ENCODE data around the gene CCDC171. TPM values are rescaled to one million over a fixed set of nuclear protein-coding genes. Genes with fewer than 3 reads are reported as not detected.
"Not testable (repeated sequence)": the region's sequence is repeated elsewhere in the genome, so short reads cannot be mapped to it uniquely, and the experiment has no call there.

Gene CCDC171
- polyA plus RNA-seq, 3 donors = 0.08 to 0.17 (median 0.10) TPM

DNA sequence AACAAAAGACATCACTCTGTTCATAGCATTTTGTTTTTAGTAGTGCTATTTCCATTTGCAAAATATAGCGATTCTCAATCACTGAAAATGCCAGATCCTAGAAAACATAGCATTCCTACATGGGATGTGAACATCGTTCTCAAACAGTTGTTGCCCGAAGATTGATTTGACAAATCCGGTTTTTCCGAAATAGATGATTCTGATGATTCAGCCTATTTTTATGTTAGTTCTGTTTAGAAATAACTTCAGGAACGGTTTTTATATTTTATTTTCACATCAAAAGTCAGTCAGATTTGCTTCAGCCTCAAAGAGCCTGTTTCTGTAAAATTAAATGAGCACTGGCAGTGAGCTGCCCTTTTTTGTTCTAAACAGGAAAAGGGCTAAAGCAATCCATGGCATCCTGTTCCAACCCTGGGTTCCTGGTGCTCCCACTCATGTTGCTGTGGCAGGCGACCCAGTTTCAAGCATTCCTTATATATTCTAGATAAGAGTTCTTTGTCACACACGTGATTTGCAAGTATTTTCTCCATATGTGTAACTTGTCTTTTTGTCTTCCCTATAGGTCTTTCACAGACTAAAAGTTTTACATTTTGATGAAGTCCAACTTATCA is 27.9 kb upstream of the CCDC171 start:
- intact Hi-C loops (cut with micrococcal nuclease) = no loop called here
- Histone ChIP-seq H3K9ac (ENCODE audit: insufficient read depth, low read length, poor library complexity, severe bottlenecking) (no peak overlapping the region), H3K4me1 (ENCODE audit: control insufficient read depth in 1 of 2, insufficient read depth in 2 of 2, low read length in 2 of 2) (no peaks in the 10 kb centered on the region), H4K20me1 (ENCODE audit: insufficient read depth, low read length) (no peaks in the 10 kb centered on the region), H3K79me2 (ENCODE audit: insufficient read depth, low read length) (no peaks in the 10 kb centered on the region), H2AFZ (ENCODE audit: insufficient read depth, low read depth, low read length, poor library complexity, severe bottlenecking) (no peak overlapping the region), H3K4me2 (replicated peaks; ENCODE audit: extremely low read depth, low read length, poor library complexity, severe bottlenecking) (no peak overlapping the region), H3K9me3 (replicated peaks in 1 of 2; ENCODE audit: control insufficient read depth in 1 of 2, insufficient read depth in 1 of 2, low read length in 2 of 2) (no peaks in the 10 kb centered on the region), H3K4me3 (replicated peaks in 1 of 3; ENCODE audit: low read depth in 2 of 3, low read length in 3 of 3) (no peak overlapping the region), H3K27ac (ENCODE audit: low read depth in 1 of 2, low read length in 2 of 2) (no peak overlapping the region), H3K36me3 (replicated peaks in 1 of 2; ENCODE audit: control insufficient read depth in 1 of 2, insufficient read depth in 2 of 2, low read length in 2 of 2) (no peaks in the 10 kb centered on the region), H3K27me3 (ENCODE audit: control insufficient read depth in 2 of 2, insufficient read depth in 2 of 2, low read length in 2 of 2) (no peaks in the 10 kb centered on the region)
- Mint-ChIP-seq H3K9me3 (peaks cover 0 to 5% (median 2%) of the 10 kb centered on the region in 7 donors), H3K4me1 (peaks cover 2% of the 10 kb centered on the region), H3K27ac (no peak overlapping the region), H3K4me3 (no peak overlapping the region), H3K27me3 (ENCODE audit: low read depth in 3 of 3) (peaks cover 0 to 3% (median 0%) of the 10 kb centered on the region in 3 donors), H3K36me3 (no peaks in the 10 kb centered on the region)
- TF ChIP-seq, protein P1, sequence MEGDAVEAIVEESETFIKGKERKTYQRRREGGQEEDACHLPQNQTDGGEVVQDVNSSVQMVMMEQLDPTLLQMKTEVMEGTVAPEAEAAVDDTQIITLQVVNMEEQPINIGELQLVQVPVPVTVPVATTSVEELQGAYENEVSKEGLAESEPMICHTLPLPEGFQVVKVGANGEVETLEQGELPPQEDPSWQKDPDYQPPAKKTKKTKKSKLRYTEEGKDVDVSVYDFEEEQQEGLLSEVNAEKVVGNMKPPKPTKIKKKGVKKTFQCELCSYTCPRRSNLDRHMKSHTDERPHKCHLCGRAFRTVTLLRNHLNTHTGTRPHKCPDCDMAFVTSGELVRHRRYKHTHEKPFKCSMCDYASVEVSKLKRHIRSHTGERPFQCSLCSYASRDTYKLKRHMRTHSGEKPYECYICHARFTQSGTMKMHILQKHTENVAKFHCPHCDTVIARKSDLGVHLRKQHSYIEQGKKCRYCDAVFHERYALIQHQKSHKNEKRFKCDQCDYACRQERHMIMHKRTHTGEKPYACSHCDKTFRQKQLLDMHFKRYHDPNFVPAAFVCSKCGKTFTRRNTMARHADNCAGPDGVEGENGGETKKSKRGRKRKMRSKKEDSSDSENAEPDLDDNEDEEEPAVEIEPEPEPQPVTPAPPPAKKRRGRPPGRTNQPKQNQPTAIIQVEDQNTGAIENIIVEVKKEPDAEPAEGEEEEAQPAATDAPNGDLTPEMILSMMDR (IDR thresholded peaks at IDR 0.05) = no peak
- no CpG with 5 or more reads among the region's 8 CpGs for WGBS (ENCODE audit: insufficient coverage)
- DNase-seq = no peak

DNA sequence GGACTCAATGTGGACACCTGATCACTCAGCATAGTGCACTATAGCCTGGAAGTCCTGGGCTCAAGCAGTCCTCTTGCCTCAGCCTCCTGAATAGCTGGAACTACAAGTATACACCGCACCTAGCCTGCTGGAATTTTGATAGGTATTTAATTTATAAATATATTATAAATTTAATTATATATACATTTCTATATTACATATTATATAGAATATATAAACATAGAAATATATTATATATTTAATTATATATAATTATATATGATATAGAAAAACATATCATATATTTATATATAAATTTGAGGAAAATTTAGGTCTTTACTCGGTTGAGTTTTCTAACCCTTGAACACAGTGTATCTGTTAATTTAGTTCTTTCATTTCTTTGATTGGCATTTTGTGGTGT is 26.9 kb upstream of the CCDC171 start:
- TF ChIP-seq, protein P1 (IDR thresholded peaks at IDR 0.05) = no peak
- intact Hi-C loops (cut with micrococcal nuclease) = no loop called here
- H3K36me3 Mint-ChIP-seq = no peaks in the 10 kb centered on the region
- H3K4me1 Mint-ChIP-seq = peaks cover 2% of the 10 kb centered on the region
- H3K27me3 Mint-ChIP-seq (ENCODE audit: low read depth in 3 of 3) = peaks cover 0 to 3% (median 0%) of the 10 kb centered on the region in 3 donors
- Histone ChIP-seq H3K4me1 (ENCODE audit: control insufficient read depth in 1 of 2, insufficient read depth in 2 of 2, low read length in 2 of 2) (no peaks in the 10 kb centered on the region), H4K20me1 (ENCODE audit: insufficient read depth, low read length) (no peaks in the 10 kb centered on the region), H3K4me2 (replicated peaks; ENCODE audit: extremely low read depth, low read length, poor library complexity, severe bottlenecking) (no peak overlapping the region), H3K9me3 (replicated peaks in 1 of 2; ENCODE audit: control insufficient read depth in 1 of 2, insufficient read depth in 1 of 2, low read length in 2 of 2) (no peaks in the 10 kb centered on the region), H3K27ac (ENCODE audit: low read depth in 1 of 2, low read length in 2 of 2) (no peak overlapping the region), H3K4me3 (replicated peaks in 1 of 3; ENCODE audit: low read depth in 2 of 3, low read length in 3 of 3) (no peak overlapping the region), H3K27me3 (ENCODE audit: control insufficient read depth in 2 of 2, insufficient read depth in 2 of 2, low read length in 2 of 2) (no peaks in the 10 kb centered on the region), H3K36me3 (replicated peaks in 1 of 2; ENCODE audit: control insufficient read depth in 1 of 2, insufficient read depth in 2 of 2, low read length in 2 of 2) (no peaks in the 10 kb centered on the region), H3K9ac (ENCODE audit: insufficient read depth, low read length, poor library complexity, severe bottlenecking) (no peak overlapping the region), H3K79me2 (ENCODE audit: insufficient read depth, low read length) (no peaks in the 10 kb centered on the region), H2AFZ (ENCODE audit: insufficient read depth, low read depth, low read length, poor library complexity, severe bottlenecking) (no peak overlapping the region)
- H3K27ac Mint-ChIP-seq = no peak overlapping the region
- DNase-seq = no peak
- no peak overlapping the region for H3K4me3 Mint-ChIP-seq
- H3K9me3 Mint-ChIP-seq = peaks cover 0 to 6% (median 2%) of the 10 kb centered on the region in 7 donors
- no CpG with 5 or more reads among the region's 2 CpGs for WGBS (ENCODE audit: insufficient coverage)

DNA sequence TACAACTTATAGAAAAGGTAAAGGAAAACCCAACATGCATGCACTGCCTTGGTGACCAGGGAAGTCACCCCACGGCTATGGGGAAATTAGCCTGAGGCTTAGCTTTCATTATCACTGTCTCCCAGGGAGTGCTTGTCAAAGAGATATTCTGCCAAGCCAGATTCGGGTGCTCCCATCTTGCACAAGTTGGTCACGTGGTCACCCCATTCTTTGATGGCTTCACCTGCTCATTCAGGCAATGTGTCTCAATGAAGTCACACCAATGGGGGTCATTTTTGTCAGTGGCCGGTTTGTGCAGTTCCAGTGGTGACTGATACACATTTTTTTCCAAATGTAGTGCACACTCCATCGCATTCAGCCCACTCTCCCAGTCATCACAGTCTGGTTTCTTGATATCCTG is 25.8 kb upstream of the CCDC171 start:
- H3K27me3 ChIP-seq (ENCODE audit: control insufficient read depth in 2 of 2, insufficient read depth in 2 of 2, low read length in 2 of 2); H3K4me3 Mint-ChIP-seq; H3K9me3 Mint-ChIP-seq; H3K79me2 ChIP-seq (ENCODE audit: insufficient read depth, low read length); DNase-seq; H4K20me1 ChIP-seq (ENCODE audit: insufficient read depth, low read length); H3K9me3 ChIP-seq (replicated peaks in 1 of 2; ENCODE audit: control insufficient read depth in 1 of 2, insufficient read depth in 1 of 2, low read length in 2 of 2); H3K4me1 ChIP-seq (ENCODE audit: control insufficient read depth in 1 of 2, insufficient read depth in 2 of 2, low read length in 2 of 2); H3K36me3 ChIP-seq (replicated peaks in 1 of 2; ENCODE audit: control insufficient read depth in 1 of 2, insufficient read depth in 2 of 2, low read length in 2 of 2); intact Hi-C loops (cut with micrococcal nuclease); H3K4me2 ChIP-seq (replicated peaks; ENCODE audit: extremely low read depth, low read length, poor library complexity, severe bottlenecking); H3K36me3 Mint-ChIP-seq; H3K9ac ChIP-seq (ENCODE audit: insufficient read depth, low read length, poor library complexity, severe bottlenecking); H3K27me3 Mint-ChIP-seq (ENCODE audit: low read depth in 3 of 3); H3K4me1 Mint-ChIP-seq; H3K27ac ChIP-seq (ENCODE audit: low read depth in 1 of 2, low read length in 2 of 2); H2AFZ ChIP-seq (ENCODE audit: insufficient read depth, low read depth, low read length, poor library complexity, severe bottlenecking); H3K4me3 ChIP-seq (replicated peaks in 1 of 3; ENCODE audit: low read depth in 2 of 3, low read length in 3 of 3): not testable (repeated sequence)
- peak overlapping the region in 1 of 7 donors; percentile 62 for H3K27ac Mint-ChIP-seq
- 96% methylated on average over 3 of the region's 5 CpGs for WGBS (ENCODE audit: insufficient coverage)

Measured in CD14-positive monocyte (primary cell).